NCI-H1092 treated with DMSO at 0.1 percent for 48 hours (cell line): ENCODE measurements around the gene PTPRA.
"Not testable (repeated sequence)": the region's sequence is repeated elsewhere in the genome, so short reads cannot be mapped to it uniquely, and the experiment has no call there.

ENCODE experiments used
- DNase-seq: peaks from one replicate; lab custom pipeline; 2025; lab: John Stamatoyannopoulos, UW

Gene PTPRA

DNA sequence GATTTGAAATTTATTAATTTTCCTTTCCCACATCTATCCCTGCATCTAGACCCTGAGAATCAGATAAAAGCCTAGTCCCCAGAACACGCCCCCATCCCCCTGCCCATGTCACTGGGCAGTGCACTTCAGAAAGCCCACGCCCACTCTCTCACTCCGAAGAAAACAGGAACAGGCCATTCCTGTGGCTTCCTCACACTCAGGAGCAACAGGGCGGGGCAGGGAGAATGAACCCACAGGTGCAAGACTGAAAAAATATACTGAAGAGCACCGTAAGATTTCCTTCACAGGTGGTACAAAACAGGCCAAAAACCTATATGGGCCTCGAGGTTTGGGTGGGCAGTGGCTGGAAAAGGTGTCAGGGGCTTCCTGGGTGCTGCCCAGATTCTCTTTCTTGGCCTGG is 201.5 kb downstream of the PTPRA start:
- no peak for DNase-seq

DNA sequence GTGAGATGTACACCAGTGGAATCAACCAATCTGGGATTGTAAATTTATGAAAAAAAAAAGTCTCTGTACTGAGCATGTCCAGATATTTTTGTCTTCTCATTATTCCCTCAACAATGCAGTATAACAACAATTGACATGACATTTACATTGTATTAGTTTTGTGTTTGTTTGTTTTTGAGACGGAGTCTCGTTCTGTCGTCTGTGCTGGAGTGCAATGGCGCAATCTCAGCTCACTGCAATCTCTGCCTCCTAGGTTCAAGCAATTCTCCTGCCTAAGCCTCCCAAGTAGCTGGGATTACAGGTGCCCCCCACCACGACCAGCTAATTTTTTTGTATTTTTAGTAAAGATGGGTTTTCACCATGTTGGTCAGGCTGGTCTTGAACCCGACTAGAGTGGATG is 202.0 kb downstream of the PTPRA start:
- DNase-seq = not testable (repeated sequence)

GRCh38 chr20:3077618-3078134 is 204.4 kb downstream of the PTPRA start:
- DNase-seq = no peak

DNA sequence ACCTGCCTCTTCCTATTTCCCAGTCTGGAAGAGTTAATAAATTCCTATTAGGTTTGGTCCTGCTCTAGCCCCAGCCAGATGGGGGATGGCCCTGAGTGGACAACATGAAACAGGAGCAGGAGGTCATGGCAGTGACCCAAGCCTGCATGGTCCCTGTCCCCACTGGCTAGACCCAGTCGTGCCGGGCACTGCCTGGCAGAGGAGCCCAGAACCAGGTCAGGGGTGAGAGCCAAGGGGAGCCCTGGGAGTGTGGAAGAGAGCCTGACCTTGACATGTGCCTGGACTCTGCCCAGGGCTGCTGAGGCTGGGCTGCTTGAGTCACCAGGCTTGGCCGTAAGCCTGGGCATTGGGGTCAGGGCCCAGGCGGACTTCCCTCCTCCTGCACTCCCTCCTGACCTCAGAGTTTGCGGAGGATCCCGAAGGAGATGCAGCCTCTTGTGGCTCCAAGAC is 207.7 kb downstream of the PTPRA start:
- no peak for DNase-seq

GRCh38 chr20:3081641-3082040 is 208.4 kb downstream of the PTPRA start:
- no peak for DNase-seq

- no peak for DNase-seq
Measured at GRCh38 chr20:3082306-3082951, 209.1 kb downstream of the PTPRA start.

GRCh38 chr20:3082955-3083952 is 210.0 kb downstream of the PTPRA start:
- DNase-seq = no peak

GRCh38 chr20:3084283-3084985 is 211.2 kb downstream of the PTPRA start, which contains the start of gene AVP:
TSS of gene AVP (minus strand) at chr20:3084724. CDS start at chr20:3084674, 50 bp downstream.
- DNase-seq = no peak

GRCh38 chr20:3084986-3085360 is 211.7 kb downstream of the PTPRA start:
- no peak for DNase-seq

DNA sequence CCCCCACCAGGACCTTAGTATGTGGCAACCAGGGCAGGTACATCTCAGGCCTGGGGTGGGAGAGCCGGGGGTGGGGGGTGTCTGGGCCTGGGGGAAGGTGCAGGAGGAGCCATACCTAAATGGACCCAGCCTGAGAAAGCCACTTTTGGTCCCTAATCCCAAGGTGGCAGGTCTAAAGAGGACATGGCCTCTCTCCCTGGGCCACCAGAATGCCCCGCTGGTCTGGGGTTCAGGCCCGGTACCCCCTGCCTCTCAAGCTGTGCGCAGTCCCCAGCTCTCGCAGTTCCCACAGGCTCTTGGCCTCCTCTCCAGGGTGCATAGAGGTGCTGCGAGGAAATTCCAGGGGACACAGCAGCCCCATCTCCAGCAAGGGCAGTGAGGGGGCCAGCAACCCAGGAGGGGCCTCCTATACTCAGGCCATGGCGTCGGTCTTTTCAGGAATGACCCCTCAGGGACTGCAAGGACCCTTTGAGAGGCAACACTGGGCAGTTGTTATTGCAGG is 212.3 kb downstream of the PTPRA start:
- DNase-seq = no peak

GRCh38 chr20:3088031-3088430 is 214.8 kb downstream of the PTPRA start:
- DNase-seq = no peak
